CD4-positive, alpha-beta T cell (primary cell): Measurements from ENCODE around the gene JAZF1. TPM values are rescaled to one million over a fixed set of nuclear protein-coding genes. Genes with fewer than 3 reads are reported as not detected.

ENCODE experiments used
- ATAC-seq: fragments of 200-7000 bp; cut with Tn5 transposase; one replicate; pipeline ENCODE4 v1.10.0; 2022; ENCODE audit warnings: mild to moderate bottlenecking; ENCODE audit not compliant: poor library complexity
- CTCF ChIA-PET: fragments of 350-600 bp; sonication (Branson Sonifier 250); formaldehyde crosslinking; loops from one replicate; lab custom pipeline; 2021; ENCODE audit warnings: antibody characterized with exemption, inconsistent platforms; lab: Charles Lee
- POLR2A ChIA-PET: fragments of 350-600 bp; sonication (Branson Sonifier 250); formaldehyde crosslinking; loops from one replicate; lab custom pipeline; 2021; ENCODE audit warnings: antibody characterized with exemption, inconsistent platforms; lab: Charles Lee
- DNase-seq, 14 experiments: peaks; one replicate each; pipeline ENCODE4 v3.0.0-alpha.2; 2013 to 2020; ENCODE audit warnings: mixed read lengths in 2 of 14
- H3K27ac ChIP-seq, 2 donors: one replicate each; pipeline versions ENCODE4 v1.5.1 to v1.7.0; 2013; ENCODE audit warnings: low read length in 2 of 2, low read depth in 1 of 2, mild to moderate bottlenecking in 1 of 2
- H3K27me3 ChIP-seq, 2 experiments: 1 replicate in 1 of 2; 2 replicates in 1 of 2; pipeline versions ENCODE4 v1.6.1 to v1.7.0; 2013; ENCODE audit warnings: low read length in 2 of 2, control low read depth in 1 of 2, mild to moderate bottlenecking in 1 of 2, moderate library complexity in 1 of 2; ENCODE audit not compliant: insufficient read depth in 2 of 2, control insufficient read depth in 1 of 2
- H3K36me3 ChIP-seq: one replicate; pipeline ENCODE4 v1.6.1; 2013; ENCODE audit warnings: low read length, control low read depth; ENCODE audit not compliant: insufficient read depth
- H3K4me1 ChIP-seq: one replicate; pipeline ENCODE4 v1.6.1; 2013; ENCODE audit warnings: low read length, control low read depth; ENCODE audit not compliant: insufficient read depth
- H3K4me3 ChIP-seq: one replicate; pipeline ENCODE4 v1.5.1; 2013; ENCODE audit warnings: mild to moderate bottlenecking, low read length, moderate library complexity
- H3K9me3 ChIP-seq, 2 experiments: 1 replicate in 1 of 2; 2 replicates in 1 of 2; pipeline versions ENCODE4 v1.6.1 to v1.7.0; 2013; ENCODE audit warnings: low read length in 2 of 2, mild to moderate bottlenecking in 2 of 2, control low read depth in 1 of 2, moderate library complexity in 1 of 2; ENCODE audit not compliant: control insufficient read depth in 1 of 2, insufficient read depth in 1 of 2
- H3K27ac Mint-ChIP-seq: one replicate; pipeline ENCODE4 v1.8.0; 2020; ENCODE audit warnings: mixed read lengths
- H3K27me3 Mint-ChIP-seq: one replicate; pipeline ENCODE4 v1.8.0; 2021; ENCODE audit warnings: mixed read lengths
- H3K36me3 Mint-ChIP-seq: one replicate; pipeline ENCODE4 v1.8.0; 2021; ENCODE audit warnings: low read depth, mixed read lengths
- H3K4me1 Mint-ChIP-seq: one replicate; pipeline ENCODE4 v1.8.0; 2021; ENCODE audit warnings: low read depth, mixed read lengths
- H3K4me3 Mint-ChIP-seq: one replicate; pipeline ENCODE4 v1.8.0; 2020; ENCODE audit warnings: mild to moderate bottlenecking, mixed read lengths
- H3K9me3 Mint-ChIP-seq: one replicate; pipeline ENCODE4 v1.8.0; 2020; ENCODE audit warnings: mixed read lengths
- intact Hi-C, 2 experiments: fragments of 100-400 bp; cut with DNase I in 1 of 2; cut with micrococcal nuclease in 1 of 2; formaldehyde crosslinking; loops; one replicate each; pipeline versions ENCODE4 v1.15.1 to v1.9.0; 2023 to 2025; cut with DNase I, micrococcal nuclease
- total RNA-seq, 174 experiments: library from RNA in 2 of 174; stranded (reverse) in 2 of 174; gene quantifications; one replicate each; pipeline ENCODE4 v1.2.3 and lab custom pipeline; 2021 to 2026
- TF ChIP-seq, protein P1 (sequence below): fragments of 200-600 bp; IDR thresholded peaks from one replicate; pipeline ENCODE4 v1.8.0; 2022; ENCODE audit warnings: antibody characterized with exemption, mild to moderate bottlenecking

Gene JAZF1
- total RNA-seq, 2 experiments from 2014 or later, result 9.9 to 11.1 TPM

DNA sequence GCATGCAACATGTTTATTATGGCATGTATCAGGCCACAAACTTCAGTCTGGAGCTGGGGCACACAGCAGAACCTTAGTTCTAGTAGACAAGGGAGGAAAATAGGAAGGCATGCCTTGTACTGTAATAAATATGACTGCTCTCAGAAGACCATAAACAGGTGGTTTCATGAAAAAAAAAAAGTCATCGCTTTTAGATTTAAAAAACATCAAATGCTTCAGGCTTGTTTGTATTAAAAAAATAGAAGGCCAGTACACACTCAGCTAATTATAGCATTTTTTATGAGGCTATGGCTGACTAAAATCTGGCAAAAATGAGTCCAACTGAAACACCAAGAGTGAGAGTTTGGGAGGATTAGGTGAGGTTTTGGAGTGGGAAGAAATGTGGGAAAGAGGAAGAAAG, 204.1 kb downstream of the JAZF1 start:
- H3K27me3 ChIP-seq, result no peaks in the 10 kb centered on the region
- TF ChIP-seq, protein P1, sequence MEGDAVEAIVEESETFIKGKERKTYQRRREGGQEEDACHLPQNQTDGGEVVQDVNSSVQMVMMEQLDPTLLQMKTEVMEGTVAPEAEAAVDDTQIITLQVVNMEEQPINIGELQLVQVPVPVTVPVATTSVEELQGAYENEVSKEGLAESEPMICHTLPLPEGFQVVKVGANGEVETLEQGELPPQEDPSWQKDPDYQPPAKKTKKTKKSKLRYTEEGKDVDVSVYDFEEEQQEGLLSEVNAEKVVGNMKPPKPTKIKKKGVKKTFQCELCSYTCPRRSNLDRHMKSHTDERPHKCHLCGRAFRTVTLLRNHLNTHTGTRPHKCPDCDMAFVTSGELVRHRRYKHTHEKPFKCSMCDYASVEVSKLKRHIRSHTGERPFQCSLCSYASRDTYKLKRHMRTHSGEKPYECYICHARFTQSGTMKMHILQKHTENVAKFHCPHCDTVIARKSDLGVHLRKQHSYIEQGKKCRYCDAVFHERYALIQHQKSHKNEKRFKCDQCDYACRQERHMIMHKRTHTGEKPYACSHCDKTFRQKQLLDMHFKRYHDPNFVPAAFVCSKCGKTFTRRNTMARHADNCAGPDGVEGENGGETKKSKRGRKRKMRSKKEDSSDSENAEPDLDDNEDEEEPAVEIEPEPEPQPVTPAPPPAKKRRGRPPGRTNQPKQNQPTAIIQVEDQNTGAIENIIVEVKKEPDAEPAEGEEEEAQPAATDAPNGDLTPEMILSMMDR, result no peak
- H3K36me3 Mint-ChIP-seq, result peaks cover 18% of the 10 kb centered on the region
- no peak overlapping the region for H3K27ac ChIP-seq
- no peaks in the 10 kb centered on the region for H3K27me3 Mint-ChIP-seq
- H3K27ac Mint-ChIP-seq, result no peak overlapping the region
- peaks cover 2% of the 10 kb centered on the region for H3K9me3 Mint-ChIP-seq
- no peak for ATAC-seq
- no peak for DNase-seq
- peaks cover 26% of the 10 kb centered on the region for H3K4me1 Mint-ChIP-seq
- H3K4me3 ChIP-seq, result no peak overlapping the region
- H3K4me3 Mint-ChIP-seq, result no peak overlapping the region
- POLR2A ChIA-PET, result no interaction called here
- intact Hi-C loops, result no loop called here
- peaks cover 5 to 11% of the 10 kb centered on the region in 2 experiments for H3K9me3 ChIP-seq
- CTCF ChIA-PET, result no interaction called here
- no peaks in the 10 kb centered on the region for H3K36me3 ChIP-seq
- H3K4me1 ChIP-seq, result peaks cover 14% of the 10 kb centered on the region

GRCh38 chr7:27973625-27974024, 207.0 kb downstream of the JAZF1 start:
- Mint-ChIP-seq H3K4me1 (peaks cover 34% of the 10 kb centered on the region), H3K9me3 (peaks cover 2% of the 10 kb centered on the region), H3K36me3 (peaks cover 14% of the 10 kb centered on the region), H3K27ac (peak overlapping the region; percentile 22), H3K4me3 (no peak overlapping the region), H3K27me3 (no peaks in the 10 kb centered on the region)
- intact Hi-C loops, result loop anchor here in 1 of 2 experiments (2.0 kb wide), 1 partner anchor 19 kb away; no protein-coding TSS in a partner anchor
- Histone ChIP-seq H3K27me3 (no peaks in the 10 kb centered on the region), H3K27ac (no peak overlapping the region), H3K9me3 (peaks cover 5 to 11% of the 10 kb centered on the region in 2 experiments), H3K4me3 (no peak overlapping the region), H3K4me1 (peaks cover 14% of the 10 kb centered on the region), H3K36me3 (no peaks in the 10 kb centered on the region)
- ATAC-seq, result no peak
- TF ChIP-seq, protein P1, result no peak
- no peak for DNase-seq
- POLR2A ChIA-PET, result interaction anchor here (5.6 kb wide), 1 partner anchor 20 kb away, joined by 50 read pairs; no protein-coding TSS in a partner anchor
- CTCF ChIA-PET, result no interaction called here

DNA sequence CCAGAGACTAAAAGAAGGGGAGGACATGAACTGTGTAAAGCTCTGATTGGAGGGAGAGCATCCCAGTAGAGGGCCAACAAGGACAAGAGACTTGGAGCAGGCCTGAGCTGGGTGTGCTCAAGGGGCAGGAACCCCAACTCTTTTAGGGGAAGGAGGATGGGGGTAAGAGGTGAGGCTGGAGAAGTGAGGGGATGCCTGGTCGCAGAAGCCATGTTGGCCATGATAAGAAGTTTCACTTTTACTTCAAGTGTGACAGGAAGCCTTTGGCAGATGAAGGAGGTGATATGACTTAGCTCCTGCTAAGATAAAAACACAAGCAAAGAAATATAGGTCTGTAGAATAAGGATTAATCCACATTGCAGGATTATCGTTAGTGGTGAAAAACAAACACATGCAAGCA, 208.3 kb downstream of the JAZF1 start:
- no peak overlapping the region for H3K27ac ChIP-seq
- POLR2A ChIA-PET, result interaction anchor here (0.6 to 5.6 kb wide), 9 partner anchors 8 to 309 kb away, joined by 3 to 50 read pairs (median 3); partner anchors contain the start of gene HIBADH
- peaks cover 2 to 5% of the 10 kb centered on the region in 2 experiments for H3K9me3 ChIP-seq

More for the DNA sequence above, 208.3 kb downstream of the JAZF1 start:
- no peaks in the 10 kb centered on the region for H3K27me3 Mint-ChIP-seq
- CTCF ChIA-PET, result interaction anchor here (0.7 to 1.1 kb wide), 2 partner anchors 48 to 226 kb away, joined by 3 read pairs; no protein-coding TSS in a partner anchor
- Histone ChIP-seq H3K4me1 (peaks cover 14% of the 10 kb centered on the region), H3K27me3 (no peaks in the 10 kb centered on the region), H3K4me3 (peak overlapping the region; percentile 35), H3K36me3 (no peaks in the 10 kb centered on the region)
- H3K36me3 Mint-ChIP-seq, result peaks cover 12% of the 10 kb centered on the region
- peak overlapping the region; percentile 67 for H3K4me3 Mint-ChIP-seq
- H3K27ac Mint-ChIP-seq, result peak overlapping the region; percentile 74
- H3K4me1 Mint-ChIP-seq, result peaks cover 34% of the 10 kb centered on the region
- TF ChIP-seq, protein P1, result no peak
- ATAC-seq (peak; percentile 77), DNase-seq (peak in 7 of 14 experiments; percentile 8 to 62 (median 19))
- intact Hi-C loops, result loop anchor here in 1 of 2 experiments (2.0 kb wide), 1 partner anchor 17 kb away; no protein-coding TSS in a partner anchor
- peaks cover 2% of the 10 kb centered on the region for H3K9me3 Mint-ChIP-seq
